Spleen (tissue), 11 donors: ENCODE results near the gene SNCAIP. TPM values are rescaled to one million over a fixed set of nuclear protein-coding genes. Genes with fewer than 3 reads are reported as not detected.

Source experiments
- DNase-seq: peaks from one replicate; pipeline ENCODE4 v3.0.0-alpha.2; 2020
- H3K27ac ChIP-seq, 8 donors: fragments of 200-600 bp; sonication (generic) in 7 of 8; 1 replicate in 4 of 8; 2 replicates in 4 of 8; pipeline versions ENCODE4 v1.5.0 to v1.8.0; 2016 to 2021; ENCODE audit warnings: inconsistent platforms in 4 of 8, mild to moderate bottlenecking in 4 of 8, moderate library complexity in 1 of 8
- H3K27me3 ChIP-seq, 7 donors: fragments of 200-600 bp; sonication (generic) in 6 of 7; replicated peaks in 1 of 7; 1 replicate in 4 of 7; 2 replicates in 3 of 7; pipeline versions ENCODE4 v1.5.0 to v1.8.0; 2016 to 2021; ENCODE audit warnings: inconsistent platforms in 3 of 7, mild to moderate bottlenecking in 1 of 7
- H3K36me3 ChIP-seq, 6 donors: fragments of 200-600 bp; sonication (generic) in 5 of 6; 1 replicate in 4 of 6; 2 replicates in 2 of 6; pipeline versions ENCODE4 v1.5.0 to v1.8.0; 2016 to 2021; ENCODE audit warnings: inconsistent platforms in 2 of 6
- H3K4me1 ChIP-seq, 6 donors: fragments of 200-600 bp; sonication (generic) in 5 of 6; 1 replicate in 3 of 6; 2 replicates in 3 of 6; pipeline versions ENCODE4 v1.5.0 to v1.8.0; 2016 to 2021; ENCODE audit warnings: inconsistent platforms in 3 of 6
- H3K4me3 ChIP-seq, 8 donors: fragments of 200-600 bp; sonication (generic) in 7 of 8; 1 replicate in 4 of 8; 2 replicates in 4 of 8; pipeline versions ENCODE4 v1.5.0 to v1.8.0; 2016 to 2021; ENCODE audit warnings: inconsistent platforms in 4 of 8, mild to moderate bottlenecking in 4 of 8, moderate library complexity in 2 of 8
- H3K9me3 ChIP-seq, 8 donors: fragments of 200-600 bp; sonication (generic) in 7 of 8; 1 replicate in 4 of 8; 2 replicates in 4 of 8; pipeline versions ENCODE4 v1.5.0 to v1.8.0; 2016 to 2021; ENCODE audit warnings: inconsistent platforms in 4 of 8
- CTCF ChIP-seq, 11 experiments: fragments of 200-600 bp in 7 of 11; fragments of 450-650 bp in 4 of 11; sonication (generic) in 4 of 11; IDR thresholded peaks in 8 of 11; conservative IDR thresholded peaks in 3 of 11; 1 replicate in 7 of 11; 2 replicates in 4 of 11; pipeline versions ENCODE4 v1.4.0 to v1.8.0; 2016 to 2021; ENCODE audit warnings: antibody characterized with exemption in 11 of 11, inconsistent platforms in 4 of 11, mild to moderate bottlenecking in 1 of 11
- POLR2A ChIP-seq, 3 donors: fragments of 450-650 bp; IDR thresholded peaks; one replicate each; pipeline ENCODE4 v1.5.1; 2017; ENCODE audit warnings: antibody characterized with exemption in 3 of 3, mild to moderate bottlenecking in 1 of 3
- POLR2AphosphoS5 ChIP-seq, 3 donors: sonication (generic); formaldehyde crosslinking; IDR thresholded peaks; one replicate each; pipeline ENCODE4 v1.5.1; 2017; ENCODE audit warnings: antibody characterized with exemption in 3 of 3
- WGBS, 5 donors: extraction: QIAGEN DNeasy Blood & Tissue Kit in 3 of 5; methylation state at CpG; one replicate each; pipeline versions ENCODE4 v1.1.5 to v1.1.7; 2013 to 2018; 5-methylcytosine and 5-hydroxymethylcytosine counted together
- intact Hi-C: fragments of 100-400 bp; cut with DNase I; formaldehyde crosslinking; loops from one replicate; pipeline ENCODE4 v1.15.0; 2023; ENCODE audit warnings: low total_unique reads
- polyA plus RNA-seq, 3 donors: library from polyadenylated mRNA; stranded (reverse); fragments of 200-250 nt; gene quantifications; one replicate each; pipeline ENCODE4 v1.2.1, GENCODE V29; 2013
- total RNA-seq, 7 donors: library from RNA; depleted of rRNA in 3 of 7; stranded (reverse); fragments of >200 nt in 3 of 7; fragmentation: NEBNext Ultra II Directional in 4 of 7; extraction: Animal tissue kit (Norgen Biotek cat#: 25700) in 4 of 7; gene quantifications; one replicate each; pipeline versions ENCODE4 v1.1.0 to v1.2.1, GENCODE V29; 2016 to 2021
- donor health status: healthy with polysubstance abuse.
- donor health status: DM: no; HTN: no; CAD: no; lungs with moderate emphysema.
- donor health status: DM: no; HTN: no; CAD: no.
- donor health status: Bipolar disorder and iron deficiency.
- donor health status: healthy.
- donor health status: DM: no; HTN: no; CAD: no.
- donor health status: DM: yes; HTN: yes; CAD: no.

Gene SNCAIP
- total and polyA plus RNA-seq, 10 donors = 5.4 to 51.3 (median 17.8) TPM

GRCh38 chr5:122493091-122494021 lies 181.3 kb downstream of the SNCAIP start:
- H3K36me3 ChIP-seq = no peaks in the 10 kb centered on the region
- H3K4me3 ChIP-seq = no peak overlapping the region
- intact Hi-C loops = no loop called here
- H3K27me3 ChIP-seq = peaks cover 0 to 6% (median 0%) of the 10 kb centered on the region in 7 donors
- no peak overlapping the region for H3K27ac ChIP-seq
- no peak for TF ChIP-seq CTCF (IDR thresholded peaks at IDR 0.05 in 8 of 11, conservative IDR thresholded peaks at IDR 0.05 in 3 of 11)
- TF ChIP-seq POLR2AphosphoS5 (IDR thresholded peaks at IDR 0.05) = no peak
- no peak for TF ChIP-seq POLR2A (IDR thresholded peaks at IDR 0.05)
- no peak for DNase-seq
- no peaks in the 10 kb centered on the region for H3K9me3 ChIP-seq
- no peaks in the 10 kb centered on the region for H3K4me1 ChIP-seq
- 59 to 68% (median 64%) methylated on average over 8 to 9 of the region's 9 CpGs for WGBS, 5 donors

- peaks cover 0 to 6% (median 0%) of the 10 kb centered on the region in 7 donors for H3K27me3 ChIP-seq
- intact Hi-C loops = no loop called here
- H3K36me3 ChIP-seq = no peaks in the 10 kb centered on the region
- WGBS, 5 donors = 79 to 89% (median 84%) methylated on average over 4 of the region's 4 CpGs
- no peak for TF ChIP-seq CTCF (IDR thresholded peaks at IDR 0.05 in 8 of 11, conservative IDR thresholded peaks at IDR 0.05 in 3 of 11)
- TF ChIP-seq POLR2A (IDR thresholded peaks at IDR 0.05) = no peak
- TF ChIP-seq POLR2AphosphoS5 (IDR thresholded peaks at IDR 0.05) = no peak
- H3K4me1 ChIP-seq = no peaks in the 10 kb centered on the region
- no peaks in the 10 kb centered on the region for H3K9me3 ChIP-seq
- no peak overlapping the region for H3K27ac ChIP-seq
- no peak for DNase-seq
- H3K4me3 ChIP-seq = no peak overlapping the region
Measured at GRCh38 chr5:122494109-122494508, 182.1 kb downstream of the SNCAIP start.

GRCh38 chr5:122498163-122498562 lies 186.1 kb downstream of the SNCAIP start:
- no peaks in the 10 kb centered on the region for H3K4me1 ChIP-seq
- no peak overlapping the region for H3K4me3 ChIP-seq
- H3K27me3 ChIP-seq = peaks cover 0 to 6% (median 0%) of the 10 kb centered on the region in 7 donors
- no peaks in the 10 kb centered on the region for H3K36me3 ChIP-seq
- H3K9me3 ChIP-seq = no peaks in the 10 kb centered on the region
- intact Hi-C loops = no loop called here
- 52 to 70% (median 60%) methylated on average over 2 of the region's 2 CpGs for WGBS, 5 donors
- H3K27ac ChIP-seq = no peak overlapping the region
- TF ChIP-seq POLR2AphosphoS5 (IDR thresholded peaks at IDR 0.05) = no peak
- no peak for TF ChIP-seq POLR2A (IDR thresholded peaks at IDR 0.05)
- TF ChIP-seq CTCF (IDR thresholded peaks at IDR 0.05 in 8 of 11, conservative IDR thresholded peaks at IDR 0.05 in 3 of 11) = no peak
- no peak for DNase-seq

- H3K9me3 ChIP-seq = no peaks in the 10 kb centered on the region
- DNase-seq = no peak
- no peaks in the 10 kb centered on the region for H3K36me3 ChIP-seq
- peaks cover 0 to 6% (median 0%) of the 10 kb centered on the region in 7 donors for H3K27me3 ChIP-seq
- H3K4me3 ChIP-seq = no peak overlapping the region
- intact Hi-C loops = no loop called here
- TF ChIP-seq POLR2A (IDR thresholded peaks at IDR 0.05) (no peak), CTCF (IDR thresholded peaks at IDR 0.05 in 8 of 11, conservative IDR thresholded peaks at IDR 0.05 in 3 of 11) (no peak), POLR2AphosphoS5 (IDR thresholded peaks at IDR 0.05) (no peak)
- no peaks in the 10 kb centered on the region for H3K4me1 ChIP-seq
- H3K27ac ChIP-seq = no peak overlapping the region
Measured at GRCh38 chr5:122499585-122499984, 187.5 kb downstream of the SNCAIP start.
